H9 (cell line): ENCODE data around the gene MLIP. TPM values are rescaled to one million over a fixed set of nuclear protein-coding genes. Genes with fewer than 3 reads are reported as not detected.

Experiments used
- DNase-seq: peaks from one replicate; pipeline ENCODE4 v3.0.0-alpha.2; 2017
- H2AFZ ChIP-seq: one replicate; pipeline ENCODE4 v1.6.1; 2013; ENCODE audit warnings: mild to moderate bottlenecking, low read length, control low read depth, moderate library complexity
- H2AK5ac ChIP-seq: 2 replicates; pipeline ENCODE4 v1.6.1; 2013; ENCODE audit warnings: low read length, control low read depth, mixed read lengths; ENCODE audit not compliant: insufficient read length
- H2BK120ac ChIP-seq: one replicate; pipeline ENCODE4 v1.6.1; 2013; ENCODE audit warnings: low read depth, mild to moderate bottlenecking, low read length, control low read depth, inconsistent platforms; ENCODE audit not compliant: poor library complexity, severe bottlenecking
- H2BK12ac ChIP-seq: 2 replicates; pipeline ENCODE4 v1.6.1; 2013; ENCODE audit warnings: low read length, control low read depth, mixed read lengths, low read depth; ENCODE audit not compliant: insufficient read length
- H2BK15ac ChIP-seq: 2 replicates; pipeline ENCODE4 v1.6.1; 2013; ENCODE audit warnings: low read depth, low read length, control low read depth
- H2BK20ac ChIP-seq: one replicate; pipeline ENCODE4 v1.6.1; 2013; ENCODE audit warnings: low read depth, mild to moderate bottlenecking, low read length, control low read depth, inconsistent platforms; ENCODE audit not compliant: poor library complexity, severe bottlenecking
- H2BK5ac ChIP-seq: 2 replicates; pipeline ENCODE4 v1.6.1; 2013; ENCODE audit warnings: low read length, control low read depth, mixed read lengths; ENCODE audit not compliant: insufficient read length
- H3K14ac ChIP-seq: 2 replicates; pipeline ENCODE4 v1.6.1; 2013; ENCODE audit warnings: low read length, control low read depth; ENCODE audit not compliant: insufficient read depth
- H3K18ac ChIP-seq: 2 replicates; pipeline ENCODE4 v1.6.1; 2013; ENCODE audit warnings: low read depth, mild to moderate bottlenecking, mixed read lengths, low read length, control low read depth; ENCODE audit not compliant: insufficient read length
- H3K23ac ChIP-seq: 2 replicates; pipeline ENCODE4 v1.6.1; 2013; ENCODE audit warnings: low read length, control low read depth, mixed read lengths, low read depth; ENCODE audit not compliant: insufficient read length
- H3K23me2 ChIP-seq: 2 replicates; pipeline ENCODE4 v1.6.1; 2013; ENCODE audit warnings: low read depth, mild to moderate bottlenecking, mixed read lengths, low read length, control low read depth; ENCODE audit not compliant: insufficient read length, poor library complexity, severe bottlenecking
- H3K27ac ChIP-seq: 2 replicates; pipeline ENCODE4 v1.5.1; 2013; ENCODE audit warnings: low read length, control low read depth, mixed read lengths, low read depth; ENCODE audit not compliant: insufficient read length
- H3K27me3 ChIP-seq: 2 replicates; pipeline ENCODE4 v1.6.1; 2013; ENCODE audit warnings: low read length, control low read depth, inconsistent platforms; ENCODE audit not compliant: insufficient read depth
- H3K4ac ChIP-seq: 2 replicates; pipeline ENCODE4 v1.6.1; 2013; ENCODE audit warnings: low read depth, mild to moderate bottlenecking, control low read depth, inconsistent platforms, low read length, moderate library complexity
- H3K4me1 ChIP-seq: 2 replicates; pipeline ENCODE4 v1.6.1; 2013; ENCODE audit warnings: low read length, control low read depth, inconsistent platforms; ENCODE audit not compliant: insufficient read depth
- H3K4me2 ChIP-seq: 2 replicates; pipeline ENCODE4 v1.6.1; 2013; ENCODE audit warnings: low read length, control low read depth, mixed read lengths; ENCODE audit not compliant: insufficient read length, insufficient read depth
- H3K56ac ChIP-seq: 2 replicates; pipeline ENCODE4 v1.6.1; 2013; ENCODE audit warnings: low read depth, mild to moderate bottlenecking, mixed read lengths, low read length, control low read depth; ENCODE audit not compliant: insufficient read length
- H3K79me1 ChIP-seq: 2 replicates; pipeline ENCODE4 v1.6.1; 2013; ENCODE audit warnings: low read depth, mild to moderate bottlenecking, moderate library complexity, low read length, control low read depth, inconsistent platforms; ENCODE audit not compliant: insufficient read depth, poor library complexity, severe bottlenecking
- H3K79me2 ChIP-seq: 2 replicates; pipeline ENCODE4 v1.6.1; 2013; ENCODE audit warnings: low read length, control low read depth, inconsistent platforms; ENCODE audit not compliant: insufficient read depth
- H3K9ac ChIP-seq: 2 replicates; pipeline ENCODE4 v1.6.1; 2013; ENCODE audit warnings: low read length, control low read depth, mixed read lengths; ENCODE audit not compliant: insufficient read length; ENCODE audit errors: extremely low read depth
- H3K9me3 ChIP-seq: one replicate; pipeline ENCODE4 v1.6.1; 2013; ENCODE audit warnings: low read depth, low read length, inconsistent platforms; ENCODE audit not compliant: control insufficient read depth
- H3T11ph ChIP-seq: one replicate; pipeline ENCODE4 v1.6.1; 2013; ENCODE audit warnings: mild to moderate bottlenecking, low read length, control low read depth, inconsistent platforms
- H4K20me1 ChIP-seq: one replicate; pipeline ENCODE4 v1.6.1; 2013; ENCODE audit not compliant: control insufficient read depth, insufficient read length, insufficient read depth
- H4K5ac ChIP-seq: 2 replicates; pipeline ENCODE4 v1.6.1; 2013; ENCODE audit warnings: low read depth, mild to moderate bottlenecking, mixed read lengths, low read length, control low read depth; ENCODE audit not compliant: insufficient read length
- H4K8ac ChIP-seq: replicated peaks from 2 replicates; pipeline ENCODE4 v1.6.1; 2013; ENCODE audit warnings: low read length, control low read depth, mixed read lengths, low read depth; ENCODE audit not compliant: insufficient read length
- H4K91ac ChIP-seq: 2 replicates; pipeline ENCODE4 v1.6.1; 2013; ENCODE audit warnings: low read depth, mild to moderate bottlenecking, moderate library complexity, mixed read lengths, low read length, control low read depth; ENCODE audit not compliant: insufficient read length
- H3K27ac Mint-ChIP-seq, 3 experiments: 2 replicates in 2 of 3; 3 replicates in 1 of 3; pipeline ENCODE4 v1.8.0; 2020 to 2021; ENCODE audit warnings: mixed read lengths in 3 of 3, mild to moderate bottlenecking in 1 of 3, moderate library complexity in 1 of 3
- H3K27me3 Mint-ChIP-seq: 2 replicates; pipeline ENCODE4 v1.8.0; 2021; ENCODE audit warnings: low read depth, mild to moderate bottlenecking, moderate library complexity, mixed read lengths
- H3K36me3 Mint-ChIP-seq, 3 experiments: 2 replicates in 2 of 3; 3 replicates in 1 of 3; pipeline ENCODE4 v1.8.0; 2020 to 2021; ENCODE audit warnings: low read depth in 3 of 3, mixed read lengths in 3 of 3; ENCODE audit not compliant: insufficient read depth in 1 of 3
- H3K4me1 Mint-ChIP-seq, 2 experiments: 2 replicates each; pipeline ENCODE4 v1.8.0; 2020; ENCODE audit warnings: mixed read lengths in 2 of 2
- H3K4me3 Mint-ChIP-seq, 2 experiments: 2 replicates in 1 of 2; 3 replicates in 1 of 2; pipeline ENCODE4 v1.8.0; 2020 to 2021; ENCODE audit warnings: mild to moderate bottlenecking in 2 of 2, mixed read lengths in 2 of 2, moderate library complexity in 1 of 2
- H3K9me3 Mint-ChIP-seq, 2 experiments: 2 replicates in 1 of 2; 3 replicates in 1 of 2; pipeline ENCODE4 v1.8.0; 2020; ENCODE audit warnings: mild to moderate bottlenecking in 2 of 2, mixed read lengths in 2 of 2, moderate library complexity in 1 of 2
- WGBS: extraction: QIAGEN DNeasy Blood & Tissue Kit; methylation state at CpG from one replicate; pipeline ENCODE4 v1.1.7; 2013; ENCODE audit warnings: missing lambda C conversion rate, low lambda C conversion rate, mixed read lengths; ENCODE audit not compliant: insufficient read length; ENCODE audit errors: extremely low coverage; 5-methylcytosine and 5-hydroxymethylcytosine counted together
- total RNA-seq: library from RNA; stranded (reverse); gene quantifications from 2 replicates; pipeline ENCODE4 v1.2.1, GENCODE V29; 2021
- TF ChIP-seq, protein P1 (sequence below): fragments of 200-600 bp; sonication (generic); conservative IDR thresholded peaks from 3 replicates; pipeline ENCODE4 v1.8.0; 2021; ENCODE audit warnings: antibody characterized with exemption, mild to moderate bottlenecking

The MLIP gene
- total RNA-seq, 1 experiment from 2014 or later = not detected

DNA sequence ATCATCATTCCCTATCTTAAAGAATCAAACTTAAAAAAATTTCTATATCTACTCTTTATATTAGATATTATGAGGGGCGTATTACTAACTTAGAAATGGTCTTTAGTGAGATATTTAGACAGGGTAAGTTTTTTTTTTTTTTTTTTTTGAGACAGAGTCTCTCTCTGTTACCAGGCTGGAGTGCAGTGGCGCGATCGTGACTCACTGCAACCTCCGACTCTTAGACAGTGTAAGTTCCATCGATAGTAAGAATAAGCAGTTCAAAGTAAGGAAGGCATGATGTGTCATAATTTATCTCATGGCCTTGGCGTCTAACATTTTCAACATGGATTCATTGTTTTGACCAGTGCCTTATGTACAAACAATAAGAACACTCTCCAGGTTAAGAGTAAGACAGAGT lies 72.4 kb downstream of the MLIP start:
- H3K56ac ChIP-seq = no peak overlapping the region
- no peak overlapping the region for H2AK5ac ChIP-seq
- Mint-ChIP-seq H3K4me3 (no peak overlapping the region), H3K9me3 (no peaks in the 10 kb centered on the region), H3K27ac (no peak overlapping the region), H3K4me1 (peaks cover 13 to 20% of the 10 kb centered on the region in 2 experiments), H3K27me3 (no peaks in the 10 kb centered on the region), H3K36me3 (no peaks in the 10 kb centered on the region)
- TF ChIP-seq, protein P1, sequence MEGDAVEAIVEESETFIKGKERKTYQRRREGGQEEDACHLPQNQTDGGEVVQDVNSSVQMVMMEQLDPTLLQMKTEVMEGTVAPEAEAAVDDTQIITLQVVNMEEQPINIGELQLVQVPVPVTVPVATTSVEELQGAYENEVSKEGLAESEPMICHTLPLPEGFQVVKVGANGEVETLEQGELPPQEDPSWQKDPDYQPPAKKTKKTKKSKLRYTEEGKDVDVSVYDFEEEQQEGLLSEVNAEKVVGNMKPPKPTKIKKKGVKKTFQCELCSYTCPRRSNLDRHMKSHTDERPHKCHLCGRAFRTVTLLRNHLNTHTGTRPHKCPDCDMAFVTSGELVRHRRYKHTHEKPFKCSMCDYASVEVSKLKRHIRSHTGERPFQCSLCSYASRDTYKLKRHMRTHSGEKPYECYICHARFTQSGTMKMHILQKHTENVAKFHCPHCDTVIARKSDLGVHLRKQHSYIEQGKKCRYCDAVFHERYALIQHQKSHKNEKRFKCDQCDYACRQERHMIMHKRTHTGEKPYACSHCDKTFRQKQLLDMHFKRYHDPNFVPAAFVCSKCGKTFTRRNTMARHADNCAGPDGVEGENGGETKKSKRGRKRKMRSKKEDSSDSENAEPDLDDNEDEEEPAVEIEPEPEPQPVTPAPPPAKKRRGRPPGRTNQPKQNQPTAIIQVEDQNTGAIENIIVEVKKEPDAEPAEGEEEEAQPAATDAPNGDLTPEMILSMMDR = no peak
- no peaks in the 10 kb centered on the region for H3K79me2 ChIP-seq
- H2AFZ ChIP-seq = no peak overlapping the region
- no peak overlapping the region for H4K5ac ChIP-seq
- no peak overlapping the region for H3K9ac ChIP-seq
- no peak overlapping the region for H2BK120ac ChIP-seq
- H3K18ac ChIP-seq = no peak overlapping the region
- no peaks in the 10 kb centered on the region for H3K79me1 ChIP-seq
- H2BK15ac ChIP-seq = no peak overlapping the region
- H3K4ac ChIP-seq = no peak overlapping the region
- H4K20me1 ChIP-seq = no peaks in the 10 kb centered on the region
- H3K4me2 ChIP-seq = no peak overlapping the region
- no peak overlapping the region for H3K14ac ChIP-seq
- H3K23me2 ChIP-seq = no peaks in the 10 kb centered on the region
- no peak overlapping the region for H2BK5ac ChIP-seq
- no peaks in the 10 kb centered on the region for H3K9me3 ChIP-seq
- H4K8ac ChIP-seq = no peak overlapping the region
- H3K27ac ChIP-seq = no peak overlapping the region
- no peaks in the 10 kb centered on the region for H3K27me3 ChIP-seq
- H3K4me1 ChIP-seq = no peaks in the 10 kb centered on the region
- H3T11ph ChIP-seq = no peak overlapping the region
- WGBS = no CpG with 5 or more reads among the region's 7 CpGs
- no peak for DNase-seq
- H2BK12ac ChIP-seq = no peak overlapping the region
- no peak overlapping the region for H2BK20ac ChIP-seq
- H3K23ac ChIP-seq = no peak overlapping the region
- no peak overlapping the region for H4K91ac ChIP-seq
